ENCODE measurements around the gene BRD3OS. TPM values are rescaled to one million over a fixed set of nuclear protein-coding genes. Genes with fewer than 3 reads are reported as not detected.

Gene BRD3OS
- total RNA-seq, 1 experiment from 2014 or later, result 13.5 TPM

GRCh38 chr9:134057751-134058701, 32.7 kb downstream of the BRD3OS start:
- H3K4me1 ChIP-seq (ENCODE audit: insufficient read depth, low read length, poor library complexity, severe bottlenecking), result no peaks in the 10 kb centered on the region
- no TSS peak for BruUV-seq (replicated peaks)
- H3K36me3 ChIP-seq (ENCODE audit: insufficient read depth, low read length, poor library complexity, severe bottlenecking), result peaks cover under 1% of the 10 kb centered on the region
- ChIA-PET POLR2A (ENCODE audit: low non-redundant PET) (no interaction called here), CTCF (no interaction called here)
- H3K9me3 ChIP-seq (ENCODE audit: low read depth, low read length, poor library complexity, severe bottlenecking), result no peaks in the 10 kb centered on the region
- no peak for TF ChIP-seq EZH2 (IDR thresholded peaks at IDR 0.05; ENCODE audit: borderline replicate concordance, low read depth, low read length, poor library complexity, severe bottlenecking)
- no peak for TF ChIP-seq CTCF (conservative IDR thresholded peaks at IDR 0.05; ENCODE audit: low read depth, low read length)
- intact Hi-C loops (cut with micrococcal nuclease; ENCODE audit: unreplicated experiment), result no loop called here
- no peaks in the 10 kb centered on the region for H3K27me3 ChIP-seq (replicated peaks; ENCODE audit: insufficient read depth, low read depth, low read length, poor library complexity)
- DNase-seq (ENCODE audit: low spot score), result no peak
- no peak overlapping the region for H3K4me3 ChIP-seq (ENCODE audit: low read depth, low read length, poor library complexity, severe bottlenecking)
- H3K27ac ChIP-seq (ENCODE audit: low read depth, low read length, poor library complexity, severe bottlenecking), result peak overlapping the region; percentile 37

- intact Hi-C loops (cut with micrococcal nuclease; ENCODE audit: unreplicated experiment), result no loop called here
- TF ChIP-seq CTCF (conservative IDR thresholded peaks at IDR 0.05; ENCODE audit: low read depth, low read length), result no peak
- TF ChIP-seq EZH2 (IDR thresholded peaks at IDR 0.05; ENCODE audit: borderline replicate concordance, low read depth, low read length, poor library complexity, severe bottlenecking), result no peak
- Histone ChIP-seq H3K9me3 (ENCODE audit: low read depth, low read length, poor library complexity, severe bottlenecking) (no peaks in the 10 kb centered on the region), H3K4me1 (ENCODE audit: insufficient read depth, low read length, poor library complexity, severe bottlenecking) (no peaks in the 10 kb centered on the region), H3K27me3 (replicated peaks; ENCODE audit: insufficient read depth, low read depth, low read length, poor library complexity) (no peaks in the 10 kb centered on the region), H3K27ac (ENCODE audit: low read depth, low read length, poor library complexity, severe bottlenecking) (peak overlapping the region; percentile 37), H3K36me3 (ENCODE audit: insufficient read depth, low read length, poor library complexity, severe bottlenecking) (no peaks in the 10 kb centered on the region), H3K4me3 (ENCODE audit: low read depth, low read length, poor library complexity, severe bottlenecking) (no peak overlapping the region)
- CTCF ChIA-PET, result no interaction called here
- BruUV-seq (replicated peaks), result no TSS peak
- POLR2A ChIA-PET (ENCODE audit: low non-redundant PET), result no interaction called here
- DNase-seq (ENCODE audit: low spot score), result no peak
Observed at GRCh38 chr9:134058716-134059115, 33.4 kb downstream of the BRD3OS start.

GRCh38 chr9:134059188-134059641, 33.9 kb downstream of the BRD3OS start:
- intact Hi-C loops (cut with micrococcal nuclease; ENCODE audit: unreplicated experiment), result no loop called here
- TF ChIP-seq CTCF (conservative IDR thresholded peaks at IDR 0.05; ENCODE audit: low read depth, low read length) (no peak), EZH2 (IDR thresholded peaks at IDR 0.05; ENCODE audit: borderline replicate concordance, low read depth, low read length, poor library complexity, severe bottlenecking) (no peak)
- no peaks in the 10 kb centered on the region for H3K36me3 ChIP-seq (ENCODE audit: insufficient read depth, low read length, poor library complexity, severe bottlenecking)
- H3K9me3 ChIP-seq (ENCODE audit: low read depth, low read length, poor library complexity, severe bottlenecking), result no peaks in the 10 kb centered on the region
- H3K4me3 ChIP-seq (ENCODE audit: low read depth, low read length, poor library complexity, severe bottlenecking), result no peak overlapping the region
- no peaks in the 10 kb centered on the region for H3K27me3 ChIP-seq (replicated peaks; ENCODE audit: insufficient read depth, low read depth, low read length, poor library complexity)
- no TSS peak for BruUV-seq (replicated peaks)
- H3K27ac ChIP-seq (ENCODE audit: low read depth, low read length, poor library complexity, severe bottlenecking), result peak overlapping the region; percentile 42
- ChIA-PET CTCF (no interaction called here), POLR2A (ENCODE audit: low non-redundant PET) (no interaction called here)
- DNase-seq (ENCODE audit: low spot score), result no peak
- no peaks in the 10 kb centered on the region for H3K4me1 ChIP-seq (ENCODE audit: insufficient read depth, low read length, poor library complexity, severe bottlenecking)
